C4-2B (cell line): ENCODE results near the gene KRT38.

Source experiments
- CTCF ChIP-seq: fragments of 450-650 bp; conservative IDR thresholded peaks from 2 replicates; pipeline ENCODE4 v1.5.1; 2017; ENCODE audit warnings: mild to moderate bottlenecking
- ZFX ChIP-seq: fragments of 450-650 bp; IDR thresholded peaks from 2 replicates; pipeline ENCODE4 v1.6.1; 2017

DNA sequence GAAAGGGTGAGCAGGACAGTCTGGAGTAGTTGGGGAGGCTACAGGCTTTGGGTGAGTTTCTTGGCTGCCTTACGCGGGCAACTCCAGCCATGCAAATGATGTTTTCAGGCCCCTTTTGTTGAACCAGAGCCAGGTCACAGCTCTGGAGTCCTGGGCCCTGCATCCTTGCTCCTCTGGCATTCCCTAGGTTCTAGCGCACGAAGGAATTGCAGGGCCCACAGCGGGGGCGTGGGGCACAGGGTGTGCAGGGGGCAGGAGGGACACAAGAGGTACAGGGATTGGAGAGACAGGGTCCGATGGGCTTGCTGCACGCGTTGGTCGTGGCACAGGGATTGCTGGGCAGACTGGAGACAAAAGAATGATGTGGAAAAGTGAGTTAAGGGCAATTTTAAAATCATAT lies 47.0 kb downstream of the KRT38 start:
- TF ChIP-seq CTCF (no peak), ZFX (no peak)
